GM18909 (cell line): Measurements from ENCODE around the gene HADHA.

Source experiments
- ATAC-seq: cut with Tn5 transposase; IDR thresholded peaks from one replicate; pipeline ENCODE4 v1.9.1; 2021; ENCODE audit warnings: mild to moderate bottlenecking; ENCODE audit not compliant: unreplicated experiment, poor library complexity

The HADHA gene

GRCh38 chr2:26195040-26195984 is 49.1 kb downstream of the HADHA start:
- ATAC-seq, result no peak

GRCh38 chr2:26193578-26194231 is 50.7 kb downstream of the HADHA start:
- no peak for ATAC-seq

- ATAC-seq, result no peak
These were observed 52.9 kb downstream of the HADHA start for GRCh38 chr2:26191316-26192159.

GRCh38 chr2:26190369-26190768 is 54.1 kb downstream of the HADHA start:
- ATAC-seq, result no peak

GRCh38 chr2:26189751-26190150 is 54.7 kb downstream of the HADHA start:
- no peak for ATAC-seq

GRCh38 chr2:26189123-26189522 is 55.3 kb downstream of the HADHA start:
- no peak for ATAC-seq

GRCh38 chr2:26187537-26188104 is 56.8 kb downstream of the HADHA start:
- no peak for ATAC-seq

GRCh38 chr2:26187114-26187513 is 57.3 kb downstream of the HADHA start:
- ATAC-seq, result no peak

GRCh38 chr2:26185954-26186770 is 58.3 kb downstream of the HADHA start:
- ATAC-seq, result no peak

GRCh38 chr2:26185304-26185928 is 59.0 kb downstream of the HADHA start:
- no peak for ATAC-seq

- peak; percentile 72 for ATAC-seq
These were observed 59.7 kb downstream of the HADHA start for GRCh38 chr2:26184555-26185303.

- ATAC-seq, result no peak
These were observed 60.3 kb downstream of the HADHA start for GRCh38 chr2:26184121-26184520.

GRCh38 chr2:26182887-26183630 is 61.4 kb downstream of the HADHA start:
- ATAC-seq, result no peak

GRCh38 chr2:26182441-26182840 is 62.0 kb downstream of the HADHA start:
- no peak for ATAC-seq

GRCh38 chr2:26179446-26179913 is 65.0 kb downstream of the HADHA start:
- no peak for ATAC-seq

GRCh38 chr2:26178746-26179436 is 65.5 kb downstream of the HADHA start:
- ATAC-seq, result no peak

GRCh38 chr2:26178246-26178645 is 66.2 kb downstream of the HADHA start:
- no peak for ATAC-seq
